HEK293 (cell line): ENCODE data around the gene MSH5.

Source experiments
- BCL11A ChIP-seq: fragments of 450-650 bp; formaldehyde crosslinking; IDR thresholded peaks from 2 replicates; pipeline ENCODE4 v1.5.1; 2016; ENCODE audit warnings: low read depth, missing biosample characterization, missing genetic modification characterization
- EGR2 ChIP-seq: fragments of 450-650 bp; formaldehyde crosslinking; IDR thresholded peaks from 2 replicates; pipeline ENCODE4 v1.5.1; 2016; ENCODE audit warnings: low read depth, missing biosample characterization, missing genetic modification characterization
- GFI1B ChIP-seq: fragments of 450-650 bp; formaldehyde crosslinking; IDR thresholded peaks from 2 replicates; pipeline ENCODE4 v1.5.1; 2016; ENCODE audit warnings: missing biosample characterization, missing genetic modification characterization
- OVOL3 ChIP-seq: fragments of 450-650 bp; formaldehyde crosslinking; IDR thresholded peaks from 2 replicates; pipeline ENCODE4 v1.5.1; 2016; ENCODE audit warnings: missing biosample characterization, missing genetic modification characterization
- RBAK ChIP-seq: fragments of 450-650 bp; formaldehyde crosslinking; IDR thresholded peaks from 2 replicates; pipeline ENCODE4 v1.5.1; 2016; ENCODE audit warnings: missing biosample characterization, missing genetic modification characterization
- REPIN1 ChIP-seq: fragments of 450-650 bp; formaldehyde crosslinking; IDR thresholded peaks from 2 replicates; pipeline ENCODE4 v1.5.1; 2017; ENCODE audit warnings: missing biosample characterization, missing genetic modification characterization, low read depth
- SETDB1 ChIP-seq: IDR thresholded peaks from one replicate; pipeline ENCODE4 v1.6.1; 2017; ENCODE audit warnings: mild to moderate bottlenecking, low read length, moderate library complexity, mixed read lengths; ENCODE audit not compliant: insufficient read length
- SP3 ChIP-seq: fragments of 450-650 bp; formaldehyde crosslinking; IDR thresholded peaks from 2 replicates; pipeline ENCODE4 v1.5.1; 2016; ENCODE audit warnings: missing biosample characterization, missing genetic modification characterization
- SP7 ChIP-seq: fragments of 450-650 bp; formaldehyde crosslinking; IDR thresholded peaks from 2 replicates; pipeline ENCODE4 v1.5.1; 2016; ENCODE audit warnings: missing biosample characterization, missing genetic modification characterization
- ZBTB17 ChIP-seq: fragments of 450-650 bp; formaldehyde crosslinking; IDR thresholded peaks from 2 replicates; pipeline ENCODE4 v1.5.1; 2016; ENCODE audit warnings: missing biosample characterization, missing genetic modification characterization
- ZBTB44 ChIP-seq: fragments of 450-650 bp; IDR thresholded peaks from 2 replicates; pipeline ENCODE4 v1.5.1; 2018; ENCODE audit warnings: missing biosample characterization, mild to moderate bottlenecking, missing genetic modification characterization
- ZFP41 ChIP-seq: fragments of 450-650 bp; formaldehyde crosslinking; IDR thresholded peaks from 2 replicates; pipeline ENCODE4 v1.5.1; 2016; ENCODE audit warnings: missing biosample characterization, missing genetic modification characterization, borderline replicate concordance
- ZFP69B ChIP-seq: fragments of 450-650 bp; formaldehyde crosslinking; IDR thresholded peaks from 2 replicates; pipeline ENCODE4 v1.5.1; 2016; ENCODE audit warnings: missing biosample characterization, missing genetic modification characterization
- ZNF350 ChIP-seq: fragments of 450-650 bp; formaldehyde crosslinking; IDR thresholded peaks from 2 replicates; pipeline ENCODE4 v1.5.0; 2017; ENCODE audit warnings: missing biosample characterization, mild to moderate bottlenecking, missing genetic modification characterization
- ZNF391 ChIP-seq: fragments of 450-650 bp; formaldehyde crosslinking; IDR thresholded peaks from 2 replicates; pipeline ENCODE4 v1.5.1; 2016; ENCODE audit warnings: low read depth, missing biosample characterization, missing genetic modification characterization, borderline replicate concordance
- ZNF416 ChIP-seq: fragments of 450-650 bp; formaldehyde crosslinking; IDR thresholded peaks from 2 replicates; pipeline ENCODE4 v1.5.1; 2016; ENCODE audit warnings: missing biosample characterization, missing genetic modification characterization
- ZNF423 ChIP-seq: fragments of 450-650 bp; formaldehyde crosslinking; IDR thresholded peaks from 2 replicates; pipeline ENCODE4 v1.5.1; 2016; ENCODE audit warnings: missing biosample characterization, missing genetic modification characterization
- ZNF426 ChIP-seq: fragments of 450-650 bp; formaldehyde crosslinking; IDR thresholded peaks from 2 replicates; pipeline ENCODE4 v1.5.1; 2017; ENCODE audit warnings: missing biosample characterization, missing genetic modification characterization, mild to moderate bottlenecking, inconsistent platforms, moderate library complexity
- ZNF513 ChIP-seq: fragments of 450-650 bp; IDR thresholded peaks from 2 replicates; pipeline ENCODE4 v1.5.1; 2018; ENCODE audit warnings: missing biosample characterization, missing genetic modification characterization
- ZNF529 ChIP-seq: fragments of 450-650 bp; formaldehyde crosslinking; IDR thresholded peaks from 2 replicates; pipeline ENCODE4 v1.5.1; 2017; ENCODE audit warnings: missing genetic modification characterization, missing biosample characterization; ENCODE audit not compliant: insufficient replicate concordance
- ZNF544 ChIP-seq: fragments of 450-650 bp; formaldehyde crosslinking; IDR thresholded peaks from 2 replicates; pipeline ENCODE4 v1.5.0; 2017; ENCODE audit warnings: missing biosample characterization, missing genetic modification characterization
- ZNF558 ChIP-seq: fragments of 450-650 bp; formaldehyde crosslinking; IDR thresholded peaks from 2 replicates; pipeline ENCODE4 v1.5.1; 2016; ENCODE audit warnings: missing biosample characterization, missing genetic modification characterization
- ZNF560 ChIP-seq: fragments of 450-650 bp; formaldehyde crosslinking; IDR thresholded peaks from 2 replicates; pipeline ENCODE4 v1.5.1; 2017; ENCODE audit warnings: missing biosample characterization, missing genetic modification characterization, borderline replicate concordance
- ZNF623 ChIP-seq: fragments of 450-650 bp; formaldehyde crosslinking; IDR thresholded peaks from 2 replicates; pipeline ENCODE4 v1.5.1; 2016; ENCODE audit warnings: missing biosample characterization, missing genetic modification characterization
- ZNF701 ChIP-seq: fragments of 450-650 bp; formaldehyde crosslinking; IDR thresholded peaks from 2 replicates; pipeline ENCODE4 v1.5.1; 2016; ENCODE audit warnings: missing biosample characterization, missing genetic modification characterization
- ZNF768 ChIP-seq: fragments of 450-650 bp; formaldehyde crosslinking; IDR thresholded peaks from 2 replicates; pipeline ENCODE4 v1.5.1; 2018; ENCODE audit warnings: missing biosample characterization, mild to moderate bottlenecking, missing genetic modification characterization
- TF ChIP-seq, protein P1 (sequence below): fragments of 450-650 bp; formaldehyde crosslinking; IDR thresholded peaks from 2 replicates; pipeline ENCODE4 v1.5.1; 2016; ENCODE audit warnings: missing biosample characterization, missing genetic modification characterization
- TF ChIP-seq, protein P2 (sequence below): fragments of 450-650 bp; formaldehyde crosslinking; IDR thresholded peaks from 2 replicates; pipeline ENCODE4; 2016; ENCODE audit warnings: missing biosample characterization, missing genetic modification characterization
- TF ChIP-seq, protein P3 (sequence below): fragments of 450-650 bp; formaldehyde crosslinking; IDR thresholded peaks from 2 replicates; pipeline ENCODE4 v1.5.1; 2017; ENCODE audit warnings: missing biosample characterization, missing genetic modification characterization
- TF ChIP-seq, protein P4 (sequence below): fragments of 450-650 bp; formaldehyde crosslinking; IDR thresholded peaks from 2 replicates; pipeline ENCODE4 v1.5.1; 2017; ENCODE audit warnings: missing biosample characterization, missing genetic modification characterization

The MSH5 gene

GRCh38 chr6:31776989-31777666 lies 37.3 kb downstream of the MSH5 start, which contains the start of gene VWA7 (continued):
- peak; percentile 76 for TF ChIP-seq ZNF513 (tag by site-specific recombination)
- no peak for TF ChIP-seq OVOL3 (tag by site-specific recombination)
- peak; percentile 99 for TF ChIP-seq SP7
- peak; percentile 74 for TF ChIP-seq ZNF423 (tag by site-specific recombination)
- TF ChIP-seq, protein P1, sequence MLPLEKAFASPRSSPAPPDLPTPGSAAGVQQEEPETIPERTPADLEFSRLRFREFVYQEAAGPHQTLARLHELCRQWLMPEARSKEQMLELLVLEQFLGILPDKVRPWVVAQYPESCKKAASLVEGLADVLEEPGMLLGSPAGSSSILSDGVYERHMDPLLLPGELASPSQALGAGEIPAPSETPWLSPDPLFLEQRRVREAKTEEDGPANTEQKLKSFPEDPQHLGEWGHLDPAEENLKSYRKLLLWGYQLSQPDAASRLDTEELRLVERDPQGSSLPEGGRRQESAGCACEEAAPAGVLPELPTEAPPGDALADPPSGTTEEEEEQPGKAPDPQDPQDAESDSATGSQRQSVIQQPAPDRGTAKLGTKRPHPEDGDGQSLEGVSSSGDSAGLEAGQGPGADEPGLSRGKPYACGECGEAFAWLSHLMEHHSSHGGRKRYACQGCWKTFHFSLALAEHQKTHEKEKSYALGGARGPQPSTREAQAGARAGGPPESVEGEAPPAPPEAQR (tag by site-specific recombination), result 0 out of 2 replicates have a peak, but pooled peaks have one; percentile 18
- TF ChIP-seq ZNF558 (tag by site-specific recombination), result peak; percentile 47; the same call in 1 of the 2 replicates
- TF ChIP-seq GFI1B (tag by site-specific recombination), result no peak
- peak; percentile 74 for TF ChIP-seq SP3 (tag by site-specific recombination)
- peak; percentile 98 for TF ChIP-seq EGR2 (tag by site-specific recombination)
- no peak for TF ChIP-seq ZFP41
- TF ChIP-seq RBAK (tag by site-specific recombination), result no peak
- TF ChIP-seq ZNF350 (tag by site-specific recombination), result no peak
- TF ChIP-seq ZNF426, result no peak
- no peak for TF ChIP-seq ZNF416 (tag by site-specific recombination)
- TF ChIP-seq ZNF623 (tag by site-specific recombination), result no peak; the same call in 1 of the 2 replicates
- peak; percentile 82; the same call in 1 of the 2 replicates for TF ChIP-seq ZFP69B (tag by site-specific recombination)
- peak; percentile 95 for TF ChIP-seq ZBTB17 (tag by site-specific recombination)
- TF ChIP-seq, protein P2, sequence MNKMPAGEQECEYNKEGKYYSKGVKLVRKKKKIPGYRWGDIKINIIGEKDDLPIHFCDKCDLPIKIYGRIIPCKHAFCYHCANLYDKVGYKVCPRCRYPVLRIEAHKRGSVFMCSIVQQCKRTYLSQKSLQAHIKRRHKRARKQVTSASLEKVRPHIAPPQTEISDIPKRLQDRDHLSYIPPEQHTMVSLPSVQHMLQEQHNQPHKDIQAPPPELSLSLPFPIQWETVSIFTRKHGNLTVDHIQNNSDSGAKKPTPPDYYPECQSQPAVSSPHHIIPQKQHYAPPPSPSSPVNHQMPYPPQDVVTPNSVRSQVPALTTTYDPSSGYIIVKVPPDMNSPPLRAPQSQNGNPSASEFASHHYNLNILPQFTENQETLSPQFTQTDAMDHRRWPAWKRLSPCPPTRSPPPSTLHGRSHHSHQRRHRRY (tag by site-specific recombination), result no peak
- no peak for TF ChIP-seq SETDB1
- TF ChIP-seq BCL11A, result peak; percentile 82
- TF ChIP-seq ZBTB44 (tag by site-specific recombination), result peak; percentile 94
- TF ChIP-seq ZNF391 (tag by site-specific recombination), result 0 out of 2 replicates have a peak, but pooled peaks have one; percentile 20
- no peak for TF ChIP-seq ZNF560 (tag by site-specific recombination)
- TF ChIP-seq ZNF701 (tag by site-specific recombination), result no peak
- no peak for TF ChIP-seq REPIN1 (tag by site-specific recombination)
- no peak for TF ChIP-seq ZNF768
- TF ChIP-seq ZNF544 (tag by site-specific recombination), result peak; percentile 98
- TF ChIP-seq, protein P3, sequence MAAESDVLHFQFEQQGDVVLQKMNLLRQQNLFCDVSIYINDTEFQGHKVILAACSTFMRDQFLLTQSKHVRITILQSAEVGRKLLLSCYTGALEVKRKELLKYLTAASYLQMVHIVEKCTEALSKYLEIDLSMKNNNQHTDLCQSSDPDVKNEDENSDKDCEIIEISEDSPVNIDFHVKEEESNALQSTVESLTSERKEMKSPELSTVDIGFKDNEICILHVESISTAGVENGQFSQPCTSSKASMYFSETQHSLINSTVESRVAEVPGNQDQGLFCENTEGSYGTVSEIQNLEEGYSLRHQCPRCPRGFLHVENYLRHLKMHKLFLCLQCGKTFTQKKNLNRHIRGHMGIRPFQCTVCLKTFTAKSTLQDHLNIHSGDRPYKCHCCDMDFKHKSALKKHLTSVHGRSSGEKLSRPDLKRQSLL (tag by site-specific recombination), result peak; percentile 73
- no peak for TF ChIP-seq ZNF529 (tag by site-specific recombination)
- TF ChIP-seq, protein P4, sequence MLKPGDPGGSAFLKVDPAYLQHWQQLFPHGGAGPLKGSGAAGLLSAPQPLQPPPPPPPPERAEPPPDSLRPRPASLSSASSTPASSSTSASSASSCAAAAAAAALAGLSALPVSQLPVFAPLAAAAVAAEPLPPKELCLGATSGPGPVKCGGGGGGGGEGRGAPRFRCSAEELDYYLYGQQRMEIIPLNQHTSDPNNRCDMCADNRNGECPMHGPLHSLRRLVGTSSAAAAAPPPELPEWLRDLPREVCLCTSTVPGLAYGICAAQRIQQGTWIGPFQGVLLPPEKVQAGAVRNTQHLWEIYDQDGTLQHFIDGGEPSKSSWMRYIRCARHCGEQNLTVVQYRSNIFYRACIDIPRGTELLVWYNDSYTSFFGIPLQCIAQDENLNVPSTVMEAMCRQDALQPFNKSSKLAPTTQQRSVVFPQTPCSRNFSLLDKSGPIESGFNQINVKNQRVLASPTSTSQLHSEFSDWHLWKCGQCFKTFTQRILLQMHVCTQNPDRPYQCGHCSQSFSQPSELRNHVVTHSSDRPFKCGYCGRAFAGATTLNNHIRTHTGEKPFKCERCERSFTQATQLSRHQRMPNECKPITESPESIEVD (tag by site-specific recombination), result no peak
